BE2C (cell line): ENCODE data around the gene CYTH4.

ENCODE experiments used
- DNase-seq: peaks from one replicate; pipeline ENCODE4 v3.0.0-alpha.2; 2020
- H3K27me3 ChIP-seq: fragments of 250-450 bp; sonication (Bioruptor Pico); 2 replicates; pipeline ENCODE4 v1.5.1; 2020; ENCODE audit warnings: mild to moderate bottlenecking
- H3K36me3 ChIP-seq: fragments of 250-450 bp; sonication (Bioruptor Pico); 2 replicates; pipeline ENCODE4 v1.5.1; 2020; ENCODE audit warnings: mild to moderate bottlenecking
- H3K4me1 ChIP-seq: fragments of 250-450 bp; sonication (Bioruptor Pico); 2 replicates; pipeline ENCODE4 v1.5.1; 2020
- H3K4me3 ChIP-seq: 2 replicates; pipeline ENCODE4 v1.5.1; 2011; ENCODE audit warnings: low read depth, low read length
- H3K9me3 ChIP-seq: fragments of 250-450 bp; sonication (Bioruptor Pico); 2 replicates; pipeline ENCODE4 v1.5.1; 2020
- TF ChIP-seq, protein P1 (sequence below): IDR thresholded peaks from 2 replicates; pipeline ENCODE4 v1.5.1; 2012; ENCODE audit warnings: mild to moderate bottlenecking, low read depth, low read length

The CYTH4 gene

GRCh38 chr22:37311761-37312312, 29.5 kb downstream of the CYTH4 start:
- DNase-seq: no peak
- no peaks in the 10 kb centered on the region for H3K36me3 ChIP-seq
- peaks cover 11% of the 10 kb centered on the region for H3K4me1 ChIP-seq
- H3K27me3 ChIP-seq: no peaks in the 10 kb centered on the region
- H3K9me3 ChIP-seq: no peaks in the 10 kb centered on the region
- H3K4me3 ChIP-seq: no peak overlapping the region
- TF ChIP-seq, protein P1, sequence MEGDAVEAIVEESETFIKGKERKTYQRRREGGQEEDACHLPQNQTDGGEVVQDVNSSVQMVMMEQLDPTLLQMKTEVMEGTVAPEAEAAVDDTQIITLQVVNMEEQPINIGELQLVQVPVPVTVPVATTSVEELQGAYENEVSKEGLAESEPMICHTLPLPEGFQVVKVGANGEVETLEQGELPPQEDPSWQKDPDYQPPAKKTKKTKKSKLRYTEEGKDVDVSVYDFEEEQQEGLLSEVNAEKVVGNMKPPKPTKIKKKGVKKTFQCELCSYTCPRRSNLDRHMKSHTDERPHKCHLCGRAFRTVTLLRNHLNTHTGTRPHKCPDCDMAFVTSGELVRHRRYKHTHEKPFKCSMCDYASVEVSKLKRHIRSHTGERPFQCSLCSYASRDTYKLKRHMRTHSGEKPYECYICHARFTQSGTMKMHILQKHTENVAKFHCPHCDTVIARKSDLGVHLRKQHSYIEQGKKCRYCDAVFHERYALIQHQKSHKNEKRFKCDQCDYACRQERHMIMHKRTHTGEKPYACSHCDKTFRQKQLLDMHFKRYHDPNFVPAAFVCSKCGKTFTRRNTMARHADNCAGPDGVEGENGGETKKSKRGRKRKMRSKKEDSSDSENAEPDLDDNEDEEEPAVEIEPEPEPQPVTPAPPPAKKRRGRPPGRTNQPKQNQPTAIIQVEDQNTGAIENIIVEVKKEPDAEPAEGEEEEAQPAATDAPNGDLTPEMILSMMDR: no peak

DNA sequence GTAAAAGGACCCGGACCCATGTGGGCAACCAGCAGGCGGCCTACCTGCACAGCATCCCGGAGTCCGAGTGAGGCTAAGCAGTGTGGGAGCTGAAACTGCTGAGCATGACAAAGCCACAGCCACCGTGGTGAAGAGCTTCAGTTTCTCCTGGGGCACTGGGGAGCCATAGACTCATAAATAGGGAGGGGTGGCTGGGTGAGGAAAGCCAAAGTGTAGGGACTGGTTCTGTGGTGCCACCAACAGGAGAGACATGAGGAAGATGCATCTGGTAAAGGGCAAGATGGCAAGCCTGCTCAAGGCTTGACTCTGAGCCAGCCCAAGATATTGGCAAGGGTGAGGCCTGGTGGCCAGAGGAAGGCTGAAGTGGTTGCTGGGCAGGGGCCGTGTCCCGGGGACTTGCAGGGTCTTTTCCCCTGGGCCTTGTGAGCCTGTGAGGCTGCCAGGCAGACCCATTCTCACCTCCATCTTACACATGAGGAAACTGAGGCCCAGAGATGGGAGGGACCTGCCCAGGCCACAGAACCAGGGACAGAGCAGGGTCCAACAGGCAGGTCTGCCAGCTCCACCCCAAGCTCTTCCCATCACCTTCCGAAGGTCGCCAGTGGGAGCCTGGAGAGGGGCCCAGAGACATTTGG, 30.4 kb downstream of the CYTH4 start:
- Histone ChIP-seq H3K4me1 (peaks cover 3% of the 10 kb centered on the region), H3K4me3 (no peak overlapping the region), H3K36me3 (no peaks in the 10 kb centered on the region), H3K27me3 (no peaks in the 10 kb centered on the region), H3K9me3 (no peaks in the 10 kb centered on the region)
- TF ChIP-seq, protein P1: no peak
- no peak for DNase-seq

- Histone ChIP-seq H3K9me3 (no peaks in the 10 kb centered on the region), H3K36me3 (no peaks in the 10 kb centered on the region), H3K4me3 (no peak overlapping the region), H3K27me3 (no peaks in the 10 kb centered on the region), H3K4me1 (no peaks in the 10 kb centered on the region)
- no peak for DNase-seq
- TF ChIP-seq, protein P1: no peak
These were observed 31.3 kb downstream of the CYTH4 start for GRCh38 chr22:37313376-37314314.

GRCh38 chr22:37314315-37315074, 32.2 kb downstream of the CYTH4 start:
- Histone ChIP-seq H3K9me3 (no peaks in the 10 kb centered on the region), H3K36me3 (no peaks in the 10 kb centered on the region), H3K27me3 (no peaks in the 10 kb centered on the region), H3K4me3 (no peak overlapping the region), H3K4me1 (no peaks in the 10 kb centered on the region)
- no peak for DNase-seq
- TF ChIP-seq, protein P1: no peak

- Histone ChIP-seq H3K9me3 (no peaks in the 10 kb centered on the region), H3K4me1 (no peaks in the 10 kb centered on the region), H3K36me3 (no peaks in the 10 kb centered on the region), H3K27me3 (no peaks in the 10 kb centered on the region), H3K4me3 (no peak overlapping the region)
- TF ChIP-seq, protein P1: no peak
- DNase-seq: no peak
These were observed 34.1 kb downstream of the CYTH4 start for GRCh38 chr22:37316405-37316804.
